Mucosa of descending colon (tissue), 3 donors: ENCODE results near the gene GNA14. TPM values are rescaled to one million over a fixed set of nuclear protein-coding genes. Genes with fewer than 3 reads are reported as not detected.

Experiments used
- ATAC-seq: fragments of 200-7000 bp; cut with Tn5 transposase; one replicate; pipeline ENCODE4 v1.9.1; 2020; ENCODE audit warnings: mild to moderate bottlenecking, moderate library complexity
- DNase-seq, 3 donors: peaks; one replicate each; pipeline ENCODE4 v3.0.0-alpha.2; 2020
- H3K36me3 ChIP-seq: fragments of 200-600 bp; one replicate; pipeline ENCODE4 v1.8.0; 2021; ENCODE audit warnings: low read depth, mild to moderate bottlenecking
- H3K4me1 ChIP-seq: fragments of 200-600 bp; one replicate; pipeline ENCODE4 v1.8.0; 2021; ENCODE audit warnings: low read depth, mild to moderate bottlenecking
- H3K4me3 ChIP-seq: fragments of 200-600 bp; one replicate; pipeline ENCODE4 v1.8.0; 2021; ENCODE audit warnings: mild to moderate bottlenecking
- H3K9me3 ChIP-seq: fragments of 200-600 bp; one replicate; pipeline ENCODE4 v1.8.0; 2021; ENCODE audit warnings: mild to moderate bottlenecking
- CTCF ChIP-seq: fragments of 200-600 bp; IDR thresholded peaks from one replicate; pipeline ENCODE4 v1.8.0; 2022; ENCODE audit warnings: antibody characterized with exemption, mild to moderate bottlenecking
- intact Hi-C, 2 donors: fragments of 100-400 bp; cut with DNase I in 1 of 2; cut with micrococcal nuclease in 1 of 2; formaldehyde crosslinking; loops; one replicate each; pipeline versions ENCODE4 v1.11.0 to v1.11.1; 2022; cut with DNase I, micrococcal nuclease
- total RNA-seq, 3 donors: library from RNA; stranded (reverse); fragmentation: NEBNext Ultra II Directional in 2 of 3; extraction: Animal tissue kit (Norgen Biotek cat#: 25700) in 2 of 3; gene quantifications; one replicate each; pipeline versions ENCODE4 v1.2.1 to v1.2.4, GENCODE V29; 2021 to 2023
- donor health status: DM: no; HTN: no; CAD: no; lungs with moderate emphysema.
- donor health status: DM: no; HTN: no; CAD: no.
- donor health status: DM: no; HTN: yes; CAD: no.

Gene GNA14
- total RNA-seq, 3 donors from 2014 or later, result 7.0 to 14.6 (median 7.4) TPM

- ATAC-seq (peak; percentile 91), DNase-seq (peak in 2 of 3 donors; percentile 62 to 75)
- H3K36me3 ChIP-seq, result no peaks in the 10 kb centered on the region
- no peaks in the 10 kb centered on the region for H3K4me1 ChIP-seq
- intact Hi-C loops, result no loop called here
- H3K4me3 ChIP-seq, result no peak overlapping the region
- TF ChIP-seq CTCF, result peak; percentile 86
- no peaks in the 10 kb centered on the region for H3K9me3 ChIP-seq
Measured at GRCh38 chr9:77433675-77434445, 214.3 kb downstream of the GNA14 start.

GRCh38 chr9:77432053-77432452, 216.1 kb downstream of the GNA14 start:
- intact Hi-C loops, result no loop called here
- Histone ChIP-seq H3K9me3 (no peaks in the 10 kb centered on the region), H3K4me1 (no peaks in the 10 kb centered on the region), H3K4me3 (no peak overlapping the region), H3K36me3 (no peaks in the 10 kb centered on the region)
- no peak for ATAC-seq
- TF ChIP-seq CTCF, result no peak
- DNase-seq, result no peak

- no peaks in the 10 kb centered on the region for H3K4me1 ChIP-seq
- intact Hi-C loops, result no loop called here
- ATAC-seq, result no peak
Measured at GRCh38 chr9:77429928-77430327, 218.2 kb downstream of the GNA14 start.

GRCh38 chr9:77427256-77427927, 220.7 kb downstream of the GNA14 start:
- DNase-seq (no peak), ATAC-seq (no peak)
- H3K36me3 ChIP-seq, result no peaks in the 10 kb centered on the region
- TF ChIP-seq CTCF, result no peak
- H3K9me3 ChIP-seq, result no peaks in the 10 kb centered on the region
- H3K4me1 ChIP-seq, result no peaks in the 10 kb centered on the region
- no peak overlapping the region for H3K4me3 ChIP-seq
- intact Hi-C loops, result no loop called here

More at GRCh38 chr9:77429928-77430327, 218.2 kb downstream of the GNA14 start:
- H3K9me3 ChIP-seq, result no peaks in the 10 kb centered on the region
- TF ChIP-seq CTCF, result no peak
- no peak for DNase-seq
- H3K4me3 ChIP-seq, result no peak overlapping the region
- no peaks in the 10 kb centered on the region for H3K36me3 ChIP-seq

- no peak for ATAC-seq
- no peak for DNase-seq
- Histone ChIP-seq H3K9me3 (no peaks in the 10 kb centered on the region), H3K4me3 (no peak overlapping the region), H3K4me1 (no peaks in the 10 kb centered on the region), H3K36me3 (no peaks in the 10 kb centered on the region)
- no peak for TF ChIP-seq CTCF
- intact Hi-C loops, result no loop called here
Measured at GRCh38 chr9:77426712-77427111, 221.4 kb downstream of the GNA14 start.
